Measurements from ENCODE around the gene CADM4.

CADM4 gene

GRCh38 chr19:43581467-43581866, 58.2 kb downstream of the CADM4 start:
- Histone ChIP-seq H2AFZ (ENCODE audit: low read depth, low read length) (0 out of 2 replicates have a peak overlapping the region, but pooled peaks have one; percentile 6), H3K4me3 (ENCODE audit: low read depth in 1 of 2, low read length in 2 of 2) (peak overlapping the region in 1 of 2 experiments; percentile 43; a peak in 2 of 4 replicates), H3K79me2 (ENCODE audit: insufficient read depth, low read length) (peaks cover 7% of the 10 kb centered on the region; the same call in 1 of the 2 replicates), H3K27me3 (ENCODE audit: insufficient read depth, low read length, poor library complexity) (no peaks in the 10 kb centered on the region), H4K20me1 (ENCODE audit: insufficient read depth, low read length) (no peaks in the 10 kb centered on the region), H3K27ac (ENCODE audit: low read length) (peak overlapping the region; percentile 64), H3K4me2 (ENCODE audit: insufficient read depth, low read length) (peak overlapping the region; percentile 67), H3K9ac (ENCODE audit: low read depth, low read length) (no peak overlapping the region; the same call in 1 of the 2 replicates), H3K9me3 (ENCODE audit: insufficient read depth, low read length, severe bottlenecking) (no peaks in the 10 kb centered on the region), H3K4me1 (ENCODE audit: insufficient read depth, low read length) (peaks cover 37% of the 10 kb centered on the region), H3K36me3 (ENCODE audit: insufficient read depth, low read length) (0 out of 2 replicates have a peak, but pooled peaks cover 2% of the 10 kb centered on the region)
- ATAC-seq (ENCODE audit: insufficient read depth, low read depth) (no peak), DNase-seq (no peak)
- no peak for TF ChIP-seq EZH2 (IDR thresholded peaks at IDR 0.05; ENCODE audit: borderline replicate concordance, low read depth, low read length, severe bottlenecking)
- TF ChIP-seq, protein P1, sequence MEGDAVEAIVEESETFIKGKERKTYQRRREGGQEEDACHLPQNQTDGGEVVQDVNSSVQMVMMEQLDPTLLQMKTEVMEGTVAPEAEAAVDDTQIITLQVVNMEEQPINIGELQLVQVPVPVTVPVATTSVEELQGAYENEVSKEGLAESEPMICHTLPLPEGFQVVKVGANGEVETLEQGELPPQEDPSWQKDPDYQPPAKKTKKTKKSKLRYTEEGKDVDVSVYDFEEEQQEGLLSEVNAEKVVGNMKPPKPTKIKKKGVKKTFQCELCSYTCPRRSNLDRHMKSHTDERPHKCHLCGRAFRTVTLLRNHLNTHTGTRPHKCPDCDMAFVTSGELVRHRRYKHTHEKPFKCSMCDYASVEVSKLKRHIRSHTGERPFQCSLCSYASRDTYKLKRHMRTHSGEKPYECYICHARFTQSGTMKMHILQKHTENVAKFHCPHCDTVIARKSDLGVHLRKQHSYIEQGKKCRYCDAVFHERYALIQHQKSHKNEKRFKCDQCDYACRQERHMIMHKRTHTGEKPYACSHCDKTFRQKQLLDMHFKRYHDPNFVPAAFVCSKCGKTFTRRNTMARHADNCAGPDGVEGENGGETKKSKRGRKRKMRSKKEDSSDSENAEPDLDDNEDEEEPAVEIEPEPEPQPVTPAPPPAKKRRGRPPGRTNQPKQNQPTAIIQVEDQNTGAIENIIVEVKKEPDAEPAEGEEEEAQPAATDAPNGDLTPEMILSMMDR (IDR thresholded peaks at IDR 0.05; ENCODE audit: borderline replicate concordance, extremely low read depth, low read length, poor library complexity, severe bottlenecking), result no peak

GRCh38 chr19:43578787-43579186, 60.9 kb downstream of the CADM4 start:
- Histone ChIP-seq H3K27ac (ENCODE audit: low read length) (no peak overlapping the region), H3K4me1 (ENCODE audit: insufficient read depth, low read length) (peaks cover 50% of the 10 kb centered on the region), H3K79me2 (ENCODE audit: insufficient read depth, low read length) (peaks cover 23% of the 10 kb centered on the region), H2AFZ (ENCODE audit: low read depth, low read length) (no peak overlapping the region), H3K9ac (ENCODE audit: low read depth, low read length) (no peak overlapping the region), H3K4me2 (ENCODE audit: insufficient read depth, low read length) (no peak overlapping the region), H3K4me3 (ENCODE audit: low read depth in 1 of 2, low read length in 2 of 2) (no peak overlapping the region), H3K36me3 (ENCODE audit: insufficient read depth, low read length) (peaks cover 4% of the 10 kb centered on the region; the same call in 1 of the 2 replicates), H4K20me1 (ENCODE audit: insufficient read depth, low read length) (no peaks in the 10 kb centered on the region), H3K27me3 (ENCODE audit: insufficient read depth, low read length, poor library complexity) (no peaks in the 10 kb centered on the region), H3K9me3 (ENCODE audit: insufficient read depth, low read length, severe bottlenecking) (no peaks in the 10 kb centered on the region)
- ATAC-seq (ENCODE audit: insufficient read depth, low read depth) (no peak), DNase-seq (no peak)
- no peak for TF ChIP-seq EZH2 (IDR thresholded peaks at IDR 0.05; ENCODE audit: borderline replicate concordance, low read depth, low read length, severe bottlenecking)
- TF ChIP-seq, protein P1 (IDR thresholded peaks at IDR 0.05; ENCODE audit: borderline replicate concordance, extremely low read depth, low read length, poor library complexity, severe bottlenecking), result no peak

DNA sequence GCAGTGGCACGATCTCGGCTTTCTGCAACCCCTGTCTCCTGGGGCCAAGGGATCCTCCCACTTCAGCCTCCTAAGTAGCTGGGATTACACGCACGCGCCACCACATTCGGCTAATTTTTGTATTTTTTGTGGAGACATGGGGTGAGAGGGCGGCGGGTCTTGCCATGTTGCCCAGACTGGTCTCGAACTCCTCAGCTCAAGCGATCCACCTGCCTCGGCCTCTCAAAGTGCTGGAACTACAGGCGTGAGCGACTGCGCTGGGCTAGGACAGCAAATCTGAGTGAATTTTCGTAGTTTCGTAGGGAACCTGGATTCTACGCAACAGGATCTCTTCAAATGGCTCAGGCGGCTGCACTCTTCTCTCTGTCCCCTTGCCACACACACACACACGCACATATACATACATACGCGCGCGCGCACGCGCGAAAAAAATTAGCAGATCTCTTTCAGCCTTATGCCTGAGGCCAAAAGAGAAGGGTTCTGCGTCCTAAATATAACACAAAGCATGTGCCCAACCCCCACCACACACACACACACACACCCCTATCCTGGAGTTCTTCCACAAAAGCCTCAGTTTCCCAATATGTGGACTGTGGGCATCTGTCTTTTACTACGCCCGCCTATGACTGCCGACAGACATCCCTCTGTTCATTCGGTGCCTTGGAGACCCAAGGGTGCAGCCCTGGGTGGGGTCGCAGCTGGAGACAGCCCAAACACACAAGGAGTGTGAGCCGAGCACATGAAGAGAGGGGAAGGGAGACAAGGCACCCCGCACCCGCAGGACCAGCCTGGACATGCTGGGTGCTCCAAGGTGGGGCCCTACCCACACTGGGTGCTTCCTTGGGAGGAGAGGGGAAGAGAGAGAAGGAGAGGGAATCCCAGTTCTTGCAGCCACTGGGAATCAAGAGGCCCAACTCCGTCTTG, 63.4 kb downstream of the CADM4 start:
- Histone ChIP-seq H3K4me3 (ENCODE audit: low read depth in 1 of 2, low read length in 2 of 2) (peak overlapping the region in 1 of 2 experiments; percentile 50; a peak in 2 of 4 replicates), H3K27ac (ENCODE audit: low read length) (peak overlapping the region; percentile 63), H3K36me3 (ENCODE audit: insufficient read depth, low read length) (peaks cover 8% of the 10 kb centered on the region), H3K4me1 (ENCODE audit: insufficient read depth, low read length) (peaks cover 45% of the 10 kb centered on the region), H3K79me2 (ENCODE audit: insufficient read depth, low read length) (peaks cover 40% of the 10 kb centered on the region), H2AFZ (ENCODE audit: low read depth, low read length) (peak overlapping the region; percentile 55), H3K27me3 (ENCODE audit: insufficient read depth, low read length, poor library complexity) (no peaks in the 10 kb centered on the region), H4K20me1 (ENCODE audit: insufficient read depth, low read length) (no peaks in the 10 kb centered on the region), H3K9ac (ENCODE audit: low read depth, low read length) (peak overlapping the region; percentile 45), H3K9me3 (ENCODE audit: insufficient read depth, low read length, severe bottlenecking) (no peaks in the 10 kb centered on the region), H3K4me2 (ENCODE audit: insufficient read depth, low read length) (peak overlapping the region; percentile 90)
- 0 out of 3 replicates have a peak, but pooled peaks have one; percentile 6 for ATAC-seq (ENCODE audit: insufficient read depth, low read depth)
- no peak for DNase-seq
- no peak for TF ChIP-seq EZH2 (IDR thresholded peaks at IDR 0.05; ENCODE audit: borderline replicate concordance, low read depth, low read length, severe bottlenecking)
- TF ChIP-seq, protein P1 (IDR thresholded peaks at IDR 0.05; ENCODE audit: borderline replicate concordance, extremely low read depth, low read length, poor library complexity, severe bottlenecking), result no peak
